Measurements from ENCODE around the gene NRXN3.
A peak's percentile ranks its signal among the peaks of the same experiment; 100 is the strongest.

The NRXN3 gene

GRCh38 chr14:78498062-78498595 lies 328.0 kb downstream of the NRXN3 start:
- in situ Hi-C loops (cut with MboI; ENCODE audit: low pct_unique_long_range_greater_than_20kb, low sequenced_read_pairs, unreplicated experiment), result no loop called here
- no peak for DNase-seq (ENCODE audit: low spot score)
- no peak for TF ChIP-seq CTCF (IDR thresholded peaks at IDR 0.05; ENCODE audit: extremely low read depth, insufficient read depth, missing control alignments)

- in situ Hi-C loops (cut with MboI; ENCODE audit: low pct_unique_long_range_greater_than_20kb, low sequenced_read_pairs, unreplicated experiment), result no loop called here
- no peak for TF ChIP-seq CTCF (IDR thresholded peaks at IDR 0.05; ENCODE audit: extremely low read depth, insufficient read depth, missing control alignments)
- DNase-seq (ENCODE audit: low spot score), result no peak
These were observed 331.7 kb downstream of the NRXN3 start for GRCh38 chr14:78501909-78502308.

GRCh38 chr14:78508023-78508422 lies 337.9 kb downstream of the NRXN3 start:
- in situ Hi-C loops (cut with MboI; ENCODE audit: low pct_unique_long_range_greater_than_20kb, low sequenced_read_pairs, unreplicated experiment), result no loop called here
- no peak for DNase-seq (ENCODE audit: low spot score)
- TF ChIP-seq CTCF (IDR thresholded peaks at IDR 0.05; ENCODE audit: extremely low read depth, insufficient read depth, missing control alignments), result no peak

GRCh38 chr14:78509516-78509915 lies 339.3 kb downstream of the NRXN3 start:
- TF ChIP-seq CTCF (IDR thresholded peaks at IDR 0.05; ENCODE audit: extremely low read depth, insufficient read depth, missing control alignments), result no peak
- in situ Hi-C loops (cut with MboI; ENCODE audit: low pct_unique_long_range_greater_than_20kb, low sequenced_read_pairs, unreplicated experiment), result no loop called here
- no peak for DNase-seq (ENCODE audit: low spot score)

- in situ Hi-C loops (cut with MboI; ENCODE audit: low pct_unique_long_range_greater_than_20kb, low sequenced_read_pairs, unreplicated experiment), result no loop called here
- DNase-seq (ENCODE audit: low spot score), result no peak
- TF ChIP-seq CTCF (IDR thresholded peaks at IDR 0.05; ENCODE audit: extremely low read depth, insufficient read depth, missing control alignments), result no peak
These were observed 341.8 kb downstream of the NRXN3 start for GRCh38 chr14:78512021-78512420.

- in situ Hi-C loops (cut with MboI; ENCODE audit: low pct_unique_long_range_greater_than_20kb, low sequenced_read_pairs, unreplicated experiment), result no loop called here
- peak; percentile 29 for DNase-seq (ENCODE audit: low spot score)
- no peak for TF ChIP-seq CTCF (IDR thresholded peaks at IDR 0.05; ENCODE audit: extremely low read depth, insufficient read depth, missing control alignments)
These were observed 349.7 kb downstream of the NRXN3 start for GRCh38 chr14:78519863-78520262.

GRCh38 chr14:78524196-78524595 lies 354.0 kb downstream of the NRXN3 start:
- no peak for TF ChIP-seq CTCF (IDR thresholded peaks at IDR 0.05; ENCODE audit: extremely low read depth, insufficient read depth, missing control alignments)
- no peak for DNase-seq (ENCODE audit: low spot score)
- in situ Hi-C loops (cut with MboI; ENCODE audit: low pct_unique_long_range_greater_than_20kb, low sequenced_read_pairs, unreplicated experiment), result no loop called here
